ENCODE measurements around the gene CLDN15. TPM values are rescaled to one million over a fixed set of nuclear protein-coding genes. Genes with fewer than 3 reads are reported as not detected.

Gene CLDN15
- total RNA-seq, 2 experiments from 2014 or later: 17.6 to 18.8 TPM

Other genes with a start within 250 kb of the CLDN15 start
- gene MUC17, start 217.7 kb downstream of the CLDN15 start, total RNA-seq: not detected
- gene TRIM56, start 152.3 kb downstream of the CLDN15 start, total RNA-seq: 10 to 100 TPM; 28.5 to 28.8 TPM
- gene SERPINE1, start 110.7 kb downstream of the CLDN15 start, total RNA-seq: under 1 TPM; 0.17 to 0.19 TPM
- 10 to 100 TPM; 42.7 to 45.0 TPM for gene AP1S1, start 83.3 kb downstream of the CLDN15 start, total RNA-seq
- gene VGF, start 72.2 kb downstream of the CLDN15 start, total RNA-seq: under 1 TPM; 0.08 to 0.17 TPM
- gene NAT16, start 57.5 kb downstream of the CLDN15 start, total RNA-seq: not detected
- gene MOGAT3, start 36.8 kb downstream of the CLDN15 start, total RNA-seq: not detected
- 10 to 100 TPM; 45.7 to 47.1 TPM for gene PLOD3, start 20.2 kb downstream of the CLDN15 start, total RNA-seq
- gene ZNHIT1, start 19.6 kb downstream of the CLDN15 start, total RNA-seq: 10 to 100 TPM; 46.7 to 52.7 TPM
- 100 to 1,000 TPM; 128 to 129 TPM for gene FIS1, start 7.3 kb upstream of the CLDN15 start, total RNA-seq
- 10 to 100 TPM; 10.5 to 11.6 TPM for gene IFT22, start 84.0 kb upstream of the CLDN15 start, total RNA-seq
- not detected for gene COL26A1, start 125.1 kb upstream of the CLDN15 start, total RNA-seq